Measurements from ENCODE around the gene DCTN3. TPM values are rescaled to one million over a fixed set of nuclear protein-coding genes. Genes with fewer than 3 reads are reported as not detected.

Gene DCTN3
- total and polyA plus RNA-seq, 2 of the 4 experiments (the other 2 are of a cell fraction), result 122 to 183 TPM

DNA sequence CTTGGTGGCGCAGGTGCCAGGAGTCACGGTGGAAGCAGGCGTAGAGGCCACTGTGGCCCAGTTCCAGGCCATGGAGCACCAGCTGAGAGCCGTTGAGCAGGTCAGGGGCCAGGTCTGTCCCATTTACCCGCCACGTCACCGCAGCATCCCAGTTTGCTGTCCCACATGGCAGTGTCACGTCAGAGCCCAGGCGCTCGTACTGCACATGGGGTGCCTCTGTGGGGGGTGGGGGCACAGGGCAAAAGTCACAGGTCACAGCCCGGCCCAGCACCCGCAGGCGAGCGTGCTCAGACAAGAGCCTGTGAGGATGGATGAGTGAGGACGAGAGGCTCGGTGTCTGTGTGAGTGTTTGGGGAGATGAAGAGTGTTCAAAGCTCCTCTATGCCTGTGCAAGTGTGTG is 55.7 kb downstream of the DCTN3 start:
- CTCF ChIA-PET, result no interaction called here
- intact Hi-C loops (cut with micrococcal nuclease) (no loop called here), in situ Hi-C loops (cut with MboI; ENCODE audit: low sequenced_read_pairs) (no loop called here), dilution Hi-C loops (cut with HindIII; ENCODE audit: low sequenced_read_pairs, unreplicated experiment) (no loop called here)
- Histone ChIP-seq H3K23ac (ENCODE audit: low read depth, low read length) (no peak overlapping the region), H2AK9ac (replicated peaks; ENCODE audit: low read depth, low read length, poor library complexity) (no peak overlapping the region), H3K9me1 (ENCODE audit: insufficient read depth, low read length) (no peaks in the 10 kb centered on the region), H2BK120ac (ENCODE audit: low read depth, low read length) (no peak overlapping the region), H3K27me3 (ENCODE audit: control insufficient read depth, insufficient read depth, low read length) (peaks cover 65% of the 10 kb centered on the region), H2AFZ (replicated peaks; ENCODE audit: low read length, poor library complexity) (no peak overlapping the region), H2BK5ac (ENCODE audit: low read depth, low read length, poor library complexity, severe bottlenecking) (no peak overlapping the region), H3K56ac (ENCODE audit: extremely low read depth, insufficient read depth, low read length) (no peak overlapping the region), H3K4ac (ENCODE audit: low read depth, low read length) (no peak overlapping the region), H3K18ac (ENCODE audit: low read depth, low read length) (no peak overlapping the region), H3K36me3 (ENCODE audit: control insufficient read depth, insufficient read depth, low read length) (no peaks in the 10 kb centered on the region), H3K4me3 (ENCODE audit: insufficient read depth, low read depth, low read length) (no peak overlapping the region), H3K79me1 (ENCODE audit: low read depth in 1 of 2, low read length in 2 of 2) (no peaks in the 10 kb centered on the region), H2BK20ac (ENCODE audit: low read depth, low read length) (no peak overlapping the region), H3K4me1 (ENCODE audit: control insufficient read depth, insufficient read depth, low read length) (peaks cover 6% of the 10 kb centered on the region; the same call in 1 of the 2 replicates), H4K5ac (ENCODE audit: low read depth, low read length) (no peak overlapping the region), H3K4me2 (ENCODE audit: low read depth, low read length) (no peak overlapping the region), H4K91ac (ENCODE audit: insufficient read depth, low read depth, low read length) (no peak overlapping the region), H3K14ac (replicated peaks; ENCODE audit: low read depth, low read length) (no peak overlapping the region), H2AK5ac (ENCODE audit: low read depth, low read length) (no peak overlapping the region), H3K9ac (ENCODE audit: low read depth, low read length) (no peak overlapping the region), H2BK15ac (ENCODE audit: low read depth, low read length) (no peak overlapping the region), H4K8ac (ENCODE audit: low read depth in 2 of 2, low read length in 2 of 2) (no peak overlapping the region), H3K27ac (ENCODE audit: insufficient read depth, low read length) (no peak overlapping the region), H3K9me3 (ENCODE audit: control insufficient read depth, insufficient read depth, low read length) (peaks cover 3% of the 10 kb centered on the region; the same call in 1 of the 2 replicates), H4K20me1 (ENCODE audit: insufficient read depth, low read length) (no peaks in the 10 kb centered on the region)
- BruUV-seq (replicated peaks), result no TSS peak
- no peak for DNase-seq
- no peak for TF ChIP-seq RFX5 (IDR thresholded peaks at IDR 0.05; ENCODE audit: low read depth, low read length)
- POLR2A ChIA-PET (ENCODE audit: unreplicated experiment), result no interaction called here
- WGBS, 2 experiments (ENCODE audit: extremely low coverage in 2 of 2, insufficient read length in 1 of 2), result 82% methylated on average over 9 of the region's 16 CpGs; no CpG with 5 or more reads in 1 of the 2 experiments
- ATAC-seq (ENCODE audit: low read depth), result no peak

Small RNA genes lying within 50 kb of the gene (microRNA-seq; reads per million reads assigned to microRNA genes)
- gene CCL27 (ENCODE audit: insufficient read depth, insufficient read length), result not detected

Small RNA genes lying within 50 kb of the gene (small RNA-seq; reads per million reads assigned to genes)
- 0 reads per million in 5 experiments for gene CCL27

Other genes starting within 250 kb of the DCTN3 start
- gene MYORG, start 243.6 kb downstream of the DCTN3 start, total RNA-seq (2012; rRNA removed), result 0.36 and 0.56 TPM in 2 replicates
- gene MYORG, start 243.6 kb downstream of the DCTN3 start, polyA plus RNA-seq (2012; rRNA removed), result 0.60 TPM in 2 replicates
- 4.8 and 5.6 TPM in 2 replicates for gene FAM219A, start 161.9 kb downstream of the DCTN3 start, total RNA-seq (2012; rRNA removed)
- gene FAM219A, start 161.9 kb downstream of the DCTN3 start, polyA plus RNA-seq (2012; rRNA removed), result 20.1 and 20.8 TPM in 2 replicates
- gene DNAI1, start 161.7 kb downstream of the DCTN3 start, total RNA-seq (2012; rRNA removed), result not detected in 2 replicates
- not detected in 2 replicates for gene DNAI1, start 161.7 kb downstream of the DCTN3 start, polyA plus RNA-seq (2012; rRNA removed)
- gene ENHO, start 97.5 kb downstream of the DCTN3 start, total RNA-seq (2012; rRNA removed), result not detected in 2 replicates
- 0.10 TPM in 1 of 2 replicates, not detected in the other for gene ENHO, start 97.5 kb downstream of the DCTN3 start, polyA plus RNA-seq (2012; rRNA removed)
- gene CNTFR, start 30.8 kb downstream of the DCTN3 start, total RNA-seq (2012; rRNA removed), result not detected in 2 replicates
- not detected in 2 replicates for gene CNTFR, start 30.8 kb downstream of the DCTN3 start, polyA plus RNA-seq (2012; rRNA removed)
- gene RPP25L, start 8.4 kb downstream of the DCTN3 start, total RNA-seq (2012; rRNA removed), result 13.3 and 20.4 TPM in 2 replicates
- 26.3 and 27.6 TPM in 2 replicates for gene RPP25L, start 8.4 kb downstream of the DCTN3 start, polyA plus RNA-seq (2012; rRNA removed)
- not detected in 2 replicates for gene ARID3C, start 8.6 kb upstream of the DCTN3 start, total RNA-seq (2012; rRNA removed)
- 0.07 TPM in 1 of 2 replicates, not detected in the other for gene ARID3C, start 8.6 kb upstream of the DCTN3 start, polyA plus RNA-seq (2012; rRNA removed)
- gene SIGMAR1, start 17.3 kb upstream of the DCTN3 start, total RNA-seq (2012; rRNA removed), result 38.6 and 44.6 TPM in 2 replicates
- gene SIGMAR1, start 17.3 kb upstream of the DCTN3 start, polyA plus RNA-seq (2012; rRNA removed), result 88.9 and 93.1 TPM in 2 replicates
- 12.5 and 15.8 TPM in 2 replicates for gene GALT, start 26.2 kb upstream of the DCTN3 start, total RNA-seq (2012; rRNA removed)
- 34.6 and 36.6 TPM in 2 replicates for gene GALT, start 26.2 kb upstream of the DCTN3 start, polyA plus RNA-seq (2012; rRNA removed)
- gene IL11RA, start 31.7 kb upstream of the DCTN3 start, total RNA-seq (2012; rRNA removed), result 6.9 and 8.2 TPM in 2 replicates
- gene IL11RA, start 31.7 kb upstream of the DCTN3 start, polyA plus RNA-seq (2012; rRNA removed), result 15.9 and 19.2 TPM in 2 replicates
- gene CCL27, start 42.2 kb upstream of the DCTN3 start, total RNA-seq (2012; rRNA removed), result 0.18 TPM in 1 of 2 replicates, not detected in the other
- gene CCL27, start 42.2 kb upstream of the DCTN3 start, polyA plus RNA-seq (2012; rRNA removed), result 0.17 and 0.26 TPM in 2 replicates
- gene CCL19, start 70.8 kb upstream of the DCTN3 start, total RNA-seq (2012; rRNA removed), result not detected in 2 replicates
- gene CCL19, start 70.8 kb upstream of the DCTN3 start, polyA plus RNA-seq (2012; rRNA removed), result not detected in 2 replicates
- gene CCL21, start 89.6 kb upstream of the DCTN3 start, total RNA-seq (2012; rRNA removed), result not detected in 2 replicates
- gene CCL21, start 89.6 kb upstream of the DCTN3 start, polyA plus RNA-seq (2012; rRNA removed), result not detected in 2 replicates

Data from IMR-90 (cell line).